Kidney tubule cell (primary cell): Measurements from ENCODE around the gene KRTAP4-6.
"Not testable (repeated sequence)": the region's sequence is repeated elsewhere in the genome, so short reads cannot be mapped to it uniquely, and the experiment has no call there.

Experiments
- DNase-seq: peaks from one replicate; pipeline ENCODE4 v3.0.0-alpha.2; 2018; ENCODE audit warnings: low spot score

Gene KRTAP4-6

DNA sequence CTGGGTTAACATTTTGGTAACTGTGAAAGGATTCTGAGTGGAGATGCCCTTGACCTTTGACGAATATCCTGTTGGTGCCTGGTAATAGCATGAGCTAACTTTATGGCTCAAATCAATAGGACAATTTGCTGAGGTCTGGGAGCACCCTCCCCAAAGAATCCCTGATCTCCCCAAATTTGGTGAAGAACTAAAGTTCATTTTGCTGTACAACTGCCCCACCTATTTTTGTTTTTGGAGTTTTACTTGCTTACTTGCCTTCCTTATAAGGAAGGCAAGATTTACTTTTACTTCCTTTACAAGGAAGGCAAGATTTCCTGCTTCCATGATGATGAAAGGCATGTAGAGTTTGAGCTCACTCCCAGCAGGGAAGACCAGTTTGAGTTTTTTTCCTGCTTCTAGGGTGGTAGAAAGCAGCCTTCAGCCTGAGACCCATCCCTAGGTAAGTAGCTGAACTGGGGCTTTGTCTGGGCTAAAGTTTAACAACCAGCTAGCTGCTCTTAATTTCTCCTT is 32.3 kb downstream of the KRTAP4-6 start:
- DNase-seq, result peak; percentile 41

DNA sequence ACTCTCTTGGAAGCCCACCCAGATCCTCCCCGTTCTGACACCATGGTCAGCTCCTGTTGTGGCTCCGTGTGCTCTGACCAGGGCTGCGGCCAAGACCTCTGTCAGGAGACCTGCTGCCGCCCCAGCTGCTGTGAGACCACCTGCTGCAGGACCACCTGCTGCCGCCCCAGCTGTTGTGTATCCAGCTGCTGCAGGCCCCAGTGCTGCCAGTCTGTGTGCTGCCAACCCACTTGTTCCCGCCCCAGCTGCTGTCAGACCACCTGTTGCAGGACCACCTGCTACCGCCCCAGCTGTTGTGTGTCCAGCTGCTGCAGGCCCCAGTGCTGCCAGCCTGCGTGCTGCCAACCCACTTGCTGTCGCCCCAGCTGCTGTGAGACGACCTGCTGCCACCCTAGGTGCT is 35.0 kb downstream of the KRTAP4-6 start, which contains the start of gene KRTAP4-9:
Gene KRTAP4-9 (plus strand): TSS at position 43 of the 400 bp plus-strand sequence. CDS start 0 bp downstream, at position 43.
- not testable (repeated sequence) for DNase-seq

DNA sequence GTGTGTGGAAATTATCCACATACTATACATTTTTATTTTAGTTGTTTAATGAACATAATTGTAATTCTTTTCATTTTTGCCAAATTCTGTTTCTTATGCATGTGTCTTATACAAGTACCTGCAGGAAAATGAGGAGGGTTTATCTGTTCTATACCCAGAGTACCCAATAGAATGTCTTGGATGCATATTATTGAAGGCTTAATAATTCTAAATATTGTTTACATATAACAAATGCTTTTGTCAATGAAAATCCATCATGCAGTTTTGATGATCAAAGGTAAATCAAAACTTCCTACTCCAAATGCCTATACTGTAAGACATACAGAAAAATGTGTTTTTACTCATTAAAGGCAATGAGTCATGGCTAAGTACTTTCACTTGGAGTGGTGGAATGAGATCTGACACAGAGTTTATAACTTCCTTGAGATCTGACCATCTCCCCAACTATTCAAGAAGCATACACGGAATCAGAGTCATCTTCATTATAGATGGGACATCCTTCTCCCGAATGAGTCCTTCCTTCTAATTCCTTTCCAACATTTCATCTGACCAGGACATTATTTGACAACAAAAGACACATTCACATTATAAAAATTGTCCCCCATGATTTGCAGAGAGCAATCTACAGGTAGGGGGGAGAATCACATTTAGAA is 35.8 kb downstream of the KRTAP4-6 start:
- peak; percentile 79 for DNase-seq

DNA sequence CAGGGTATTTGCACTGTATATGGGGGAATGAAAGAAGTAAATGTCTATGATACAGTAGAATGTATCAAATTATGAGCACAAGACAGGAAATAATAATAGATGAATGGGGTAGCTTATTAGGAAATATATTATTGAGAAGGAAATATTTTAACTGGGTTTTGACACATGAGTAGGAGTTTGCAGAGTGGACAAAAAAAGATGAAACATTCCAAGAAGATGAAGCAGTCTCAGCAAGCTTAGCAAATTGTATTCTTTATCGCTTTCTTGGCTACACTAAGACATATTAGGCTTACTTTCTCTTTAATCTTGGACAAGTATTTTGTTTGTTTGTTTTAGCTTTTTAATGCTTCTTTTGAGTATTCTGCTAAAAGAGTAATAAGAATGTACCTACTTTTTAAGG is 36.4 kb downstream of the KRTAP4-6 start:
- no peak for DNase-seq

DNA sequence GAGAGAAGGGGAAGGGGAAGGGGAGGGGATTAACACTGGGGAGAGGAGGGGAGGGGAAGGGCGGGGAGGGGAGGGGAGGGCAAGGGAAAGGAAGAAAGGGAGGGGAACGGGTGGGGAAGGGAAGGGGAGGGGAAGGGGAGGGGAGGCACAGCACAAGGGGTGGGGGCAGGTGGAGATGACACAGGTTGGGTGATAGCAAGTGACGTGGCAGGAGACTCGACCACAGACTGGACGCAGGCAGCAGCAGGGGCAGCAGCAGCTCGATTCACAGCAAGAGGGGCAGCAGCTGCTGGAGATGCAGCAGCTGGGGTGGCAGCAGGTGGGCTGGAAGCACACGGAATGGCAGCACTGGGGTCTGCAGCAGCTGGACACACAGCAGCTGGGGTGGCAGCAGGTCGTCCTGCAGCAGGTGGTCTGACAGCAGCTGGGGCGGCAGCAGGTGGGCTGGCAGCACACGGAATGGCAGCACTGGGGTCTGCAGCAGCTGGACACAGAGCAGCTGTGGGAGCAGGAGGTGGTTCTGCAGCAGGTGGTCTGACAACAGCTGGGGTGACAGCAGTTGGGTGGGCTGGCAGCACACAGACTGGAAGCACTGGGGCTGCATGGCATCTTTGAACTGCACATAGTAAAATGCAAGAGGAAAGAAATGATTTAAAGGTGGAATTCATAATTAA is 38.6 kb downstream of the KRTAP4-6 start, which contains the start of gene KRTAP4-16:
Gene KRTAP4-16 (minus strand): TSS at position 624 of the 674 bp plus-strand sequence. CDS start 0 bp downstream, at position 624.
- no peak for DNase-seq

DNA sequence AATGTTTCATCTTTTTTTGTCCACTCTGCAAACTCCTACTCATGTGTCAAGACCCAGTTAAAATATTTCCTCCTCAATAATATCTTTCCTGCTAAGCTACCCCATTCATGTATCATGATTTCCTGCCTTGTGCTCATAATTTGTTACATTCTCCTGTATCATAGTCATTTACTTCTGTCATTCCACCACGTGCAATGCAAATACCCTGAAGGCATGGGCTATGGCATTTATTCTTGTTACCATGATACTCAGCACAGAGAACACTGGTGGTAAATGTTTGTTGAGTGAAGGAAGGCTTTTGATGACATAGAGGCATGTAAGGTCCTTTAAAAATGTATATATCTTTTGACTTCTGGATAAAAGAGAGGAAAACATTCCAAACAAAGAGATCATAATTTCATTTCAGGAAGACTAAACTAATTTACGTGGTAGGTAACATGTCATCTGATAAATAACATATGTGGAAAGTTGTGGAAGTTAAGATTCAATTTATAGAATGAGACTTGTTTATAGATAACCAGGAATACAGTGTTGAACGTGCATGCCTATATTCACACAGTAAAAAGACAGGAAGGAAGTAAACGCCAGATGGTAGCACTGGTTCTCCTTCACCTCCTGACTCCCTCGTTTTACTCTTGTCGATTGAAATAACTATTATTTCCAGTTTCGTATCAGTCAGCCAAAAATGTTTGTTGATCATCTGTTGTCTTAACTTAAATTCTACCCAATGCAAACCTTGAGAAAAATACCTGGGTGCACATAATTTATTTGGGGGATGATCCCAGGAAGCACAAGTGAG is 40.5 kb downstream of the KRTAP4-6 start:
- peak; percentile 84 for DNase-seq

DNA sequence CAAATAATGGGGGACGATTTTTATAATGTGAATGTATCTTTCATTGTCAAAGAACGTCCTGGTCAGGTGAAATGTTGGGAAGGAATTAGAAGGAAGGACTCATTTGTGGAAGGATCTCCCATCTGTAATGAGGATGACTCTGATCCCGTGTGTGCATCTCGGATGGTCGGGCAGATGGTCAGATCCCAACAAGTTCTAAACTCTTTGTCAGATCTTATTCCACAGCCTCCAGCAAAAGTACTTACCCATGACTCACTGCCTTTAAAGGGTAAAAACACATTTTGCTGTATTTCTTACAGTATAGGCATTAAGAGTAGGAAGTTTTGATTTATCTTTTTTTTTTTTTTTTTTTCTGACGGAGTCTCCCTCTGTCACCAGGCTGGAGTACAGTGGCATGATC is 41.9 kb downstream of the KRTAP4-6 start:
- DNase-seq, result peak; percentile 14

DNA sequence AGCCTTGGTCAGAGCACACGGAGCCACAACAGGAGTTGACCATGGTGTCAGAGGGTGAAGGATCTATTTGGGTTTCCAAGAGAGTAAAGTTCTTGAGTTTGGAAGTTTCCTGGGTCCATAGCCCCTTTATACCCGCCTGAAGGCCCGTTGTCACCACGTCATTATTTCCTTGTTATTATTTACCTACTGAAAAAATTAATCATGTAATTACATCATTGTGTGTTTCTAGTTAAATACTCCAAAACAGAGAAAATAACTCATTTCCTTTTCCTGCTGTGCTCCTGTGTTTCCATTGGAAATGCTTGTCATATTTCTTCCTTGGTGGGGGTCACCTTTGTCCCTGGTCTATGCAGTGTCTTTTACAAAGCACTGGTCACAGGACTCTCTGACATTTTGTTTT is 42.3 kb downstream of the KRTAP4-6 start, which contains the start of gene KRTAP4-8:
Gene KRTAP4-8 (minus strand): TSS at position 101 of the 400 bp plus-strand sequence. CDS start 58 bp downstream, at position 43.
- no peak for DNase-seq

DNA sequence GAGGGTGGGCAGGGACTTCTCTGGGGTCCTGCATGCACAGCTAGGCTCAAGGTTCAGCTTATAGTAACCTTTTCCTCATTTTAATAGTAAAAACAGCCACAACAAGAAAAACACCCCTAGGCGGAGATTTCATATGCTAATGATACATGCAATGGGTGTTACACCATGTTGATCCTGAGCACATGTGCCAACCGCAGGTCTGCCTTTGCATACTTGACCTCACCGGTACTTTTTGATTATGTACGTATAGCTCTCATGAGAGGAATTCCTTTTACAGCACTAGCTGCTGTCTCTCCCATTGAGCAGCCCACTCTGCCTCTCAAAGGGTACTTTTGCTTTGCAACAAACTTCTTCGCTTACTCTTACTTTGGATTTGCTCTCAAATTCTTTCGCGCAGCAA is 44.3 kb downstream of the KRTAP4-6 start:
- no peak for DNase-seq
